Activated CD8-positive, alpha-beta memory T cell treated with anti-CD3 and anti-CD28 coated beads for 36 hours (primary cell): ENCODE results near the gene RNGTT. TPM values are rescaled to one million over a fixed set of nuclear protein-coding genes. Genes with fewer than 3 reads are reported as not detected.

Experiments used
- CTCF ChIA-PET: fragments of 350-600 bp; sonication (Branson Sonifier 250); formaldehyde crosslinking; loops from one replicate; lab custom pipeline; 2021; ENCODE audit warnings: antibody characterized with exemption; lab: Charles Lee
- POLR2A ChIA-PET: fragments of 350-600 bp; sonication (Branson Sonifier 250); formaldehyde crosslinking; loops from one replicate; lab custom pipeline; 2021; ENCODE audit warnings: antibody characterized with exemption; lab: Charles Lee
- total RNA-seq, 2 experiments: library from RNA; stranded (reverse); gene quantifications; one replicate each; pipeline ENCODE4 v1.2.3, GENCODE V29; 2021

RNGTT gene
- total RNA-seq, 2 experiments from 2014 or later: 20.4 to 22.1 TPM

DNA sequence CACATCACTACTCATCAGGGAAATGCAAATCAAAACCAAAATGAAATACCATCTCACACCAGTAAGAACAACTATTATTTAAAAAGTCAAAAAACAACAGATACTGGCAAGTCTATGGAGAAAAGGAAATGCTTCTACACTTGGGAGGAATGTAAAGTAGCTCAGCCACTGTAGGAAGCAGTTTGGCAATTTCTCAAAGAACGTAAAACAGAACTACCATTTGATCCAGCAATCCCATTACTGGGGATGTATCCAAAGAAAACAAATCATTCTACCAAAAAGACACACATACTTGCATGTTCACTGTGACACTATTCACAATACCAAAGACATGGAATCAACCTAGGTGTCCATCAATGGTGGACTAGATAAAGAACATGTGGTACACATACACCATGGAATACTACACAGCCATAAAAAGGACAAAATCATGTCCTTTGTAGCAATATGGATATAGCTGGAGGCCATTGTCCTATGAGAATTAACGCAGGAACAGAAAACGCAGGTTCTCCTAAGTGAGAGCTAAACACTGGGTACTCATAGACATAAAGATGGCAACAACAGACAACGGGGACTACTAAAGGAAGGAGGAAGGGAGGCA is 260.4 kb downstream of the RNGTT start:
- ChIA-PET CTCF (no interaction called here), POLR2A (no interaction called here)

- CTCF ChIA-PET: no interaction called here
- POLR2A ChIA-PET: no interaction called here
These were observed 264.8 kb downstream of the RNGTT start for GRCh38 chr6:88698661-88699060.

- POLR2A ChIA-PET: no interaction called here
- CTCF ChIA-PET: no interaction called here
These were observed 267.5 kb downstream of the RNGTT start for GRCh38 chr6:88695937-88696336.

DNA sequence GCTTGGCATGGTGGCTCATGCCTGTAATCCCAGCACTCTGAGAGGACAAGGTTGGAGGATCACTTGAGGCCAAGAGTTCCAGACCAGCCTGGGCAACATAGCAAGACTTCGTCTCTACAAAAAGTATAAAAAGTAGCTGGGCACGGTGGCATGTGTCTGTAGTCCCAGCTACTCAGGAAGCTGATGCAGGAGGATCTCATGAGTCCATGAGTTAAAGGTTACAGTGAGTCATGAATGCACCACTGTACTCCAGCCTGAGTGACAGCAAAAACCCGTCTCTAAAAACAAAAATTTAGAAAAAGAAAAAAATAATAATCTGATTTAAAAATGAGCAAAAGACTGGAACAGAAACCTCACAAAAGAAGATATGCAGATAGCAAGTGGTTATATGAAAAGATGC is 279.7 kb downstream of the RNGTT start:
- POLR2A ChIA-PET: no interaction called here
- CTCF ChIA-PET: no interaction called here

- CTCF ChIA-PET: no interaction called here
- POLR2A ChIA-PET: no interaction called here
These were observed 282.8 kb downstream of the RNGTT start for GRCh38 chr6:88680654-88681053.

- ChIA-PET CTCF (no interaction called here), POLR2A (no interaction called here)
These were observed 283.6 kb downstream of the RNGTT start for GRCh38 chr6:88679841-88680240.

- ChIA-PET CTCF (no interaction called here), POLR2A (no interaction called here)
These were observed 286.1 kb downstream of the RNGTT start for GRCh38 chr6:88677356-88677755.

GRCh38 chr6:88671624-88672023 is 291.8 kb downstream of the RNGTT start:
- POLR2A ChIA-PET: no interaction called here
- CTCF ChIA-PET: no interaction called here

- ChIA-PET CTCF (no interaction called here), POLR2A (no interaction called here)
These were observed 293.0 kb downstream of the RNGTT start for GRCh38 chr6:88670369-88670768.

DNA sequence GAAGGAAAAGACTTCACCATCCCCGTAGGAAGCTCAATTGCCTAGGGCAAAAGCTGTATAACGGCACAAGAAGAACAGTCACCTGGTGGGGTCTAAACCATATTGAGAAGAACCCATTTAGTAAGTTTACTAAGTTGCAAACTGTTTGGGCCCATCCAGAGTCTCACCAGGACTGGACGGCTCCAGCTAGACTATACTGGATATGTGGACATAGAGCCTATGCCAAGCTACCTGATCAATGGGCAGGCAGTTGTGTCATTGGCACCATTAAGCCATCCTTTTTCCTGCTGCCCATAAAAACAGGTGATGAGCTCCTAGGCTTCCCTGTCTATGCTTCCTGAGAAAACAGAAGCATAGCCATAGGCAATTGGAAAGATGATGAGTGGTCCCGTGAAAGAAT is 293.9 kb downstream of the RNGTT start:
- ChIA-PET POLR2A (no interaction called here), CTCF (no interaction called here)

GRCh38 chr6:88666901-88667300 is 296.5 kb downstream of the RNGTT start:
- POLR2A ChIA-PET: no interaction called here

DNA sequence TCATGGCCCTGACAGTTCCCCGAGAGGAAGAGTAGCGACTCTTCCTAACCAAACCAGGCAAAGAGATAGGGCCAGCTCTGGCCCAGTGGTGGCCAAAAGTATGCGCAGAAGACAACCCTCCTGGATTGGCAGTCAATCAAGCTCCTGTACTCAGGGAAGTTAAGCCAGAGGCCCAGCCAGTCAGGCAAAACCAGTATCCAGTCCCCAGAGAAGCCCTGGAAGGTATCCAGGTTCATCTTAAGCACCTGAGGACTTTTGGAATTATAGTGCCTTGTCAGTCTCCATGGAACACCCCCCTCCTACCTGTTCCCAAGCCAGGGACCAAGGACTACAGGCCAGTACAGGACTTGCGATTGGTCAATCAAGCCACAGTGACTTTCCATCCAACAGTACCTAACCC is 298.3 kb downstream of the RNGTT start:
- POLR2A ChIA-PET: no interaction called here
- CTCF ChIA-PET: no interaction called here

More at GRCh38 chr6:88666901-88667300, 296.5 kb downstream of the RNGTT start:
- CTCF ChIA-PET: no interaction called here

GRCh38 chr6:88663801-88664200 is 299.6 kb downstream of the RNGTT start:
- POLR2A ChIA-PET: no interaction called here
- CTCF ChIA-PET: no interaction called here

GRCh38 chr6:88662653-88663174 is 300.7 kb downstream of the RNGTT start:
- CTCF ChIA-PET: no interaction called here
- POLR2A ChIA-PET: no interaction called here

- POLR2A ChIA-PET: no interaction called here
These were observed 301.2 kb downstream of the RNGTT start for GRCh38 chr6:88662163-88662580.

DNA sequence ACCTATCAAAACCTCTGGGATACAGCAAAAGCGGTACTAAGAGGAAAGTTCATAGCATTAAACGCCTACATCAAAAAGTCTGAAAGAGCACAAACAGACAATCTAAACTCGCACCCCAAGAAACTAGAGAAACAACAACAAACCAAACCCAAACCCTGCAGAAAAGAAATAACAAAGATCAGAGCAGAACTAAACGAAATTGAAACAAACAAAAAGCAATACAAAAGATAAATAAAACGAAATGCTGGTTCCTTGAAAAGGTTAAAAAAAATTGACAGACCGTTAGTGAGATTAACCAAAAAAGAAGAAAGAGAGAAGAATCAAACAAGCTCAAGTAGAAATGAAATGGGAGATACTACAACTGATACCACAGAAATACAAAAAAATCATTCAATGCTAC is 302.3 kb downstream of the RNGTT start:
- POLR2A ChIA-PET: no interaction called here
- CTCF ChIA-PET: no interaction called here

More at GRCh38 chr6:88662163-88662580, 301.2 kb downstream of the RNGTT start:
- CTCF ChIA-PET: no interaction called here

GRCh38 chr6:88655586-88655985 is 307.8 kb downstream of the RNGTT start:
- CTCF ChIA-PET: no interaction called here

GRCh38 chr6:88653936-88654335 is 309.5 kb downstream of the RNGTT start:
- ChIA-PET CTCF (no interaction called here), POLR2A (no interaction called here)

More at GRCh38 chr6:88655586-88655985, 307.8 kb downstream of the RNGTT start:
- POLR2A ChIA-PET: no interaction called here

DNA sequence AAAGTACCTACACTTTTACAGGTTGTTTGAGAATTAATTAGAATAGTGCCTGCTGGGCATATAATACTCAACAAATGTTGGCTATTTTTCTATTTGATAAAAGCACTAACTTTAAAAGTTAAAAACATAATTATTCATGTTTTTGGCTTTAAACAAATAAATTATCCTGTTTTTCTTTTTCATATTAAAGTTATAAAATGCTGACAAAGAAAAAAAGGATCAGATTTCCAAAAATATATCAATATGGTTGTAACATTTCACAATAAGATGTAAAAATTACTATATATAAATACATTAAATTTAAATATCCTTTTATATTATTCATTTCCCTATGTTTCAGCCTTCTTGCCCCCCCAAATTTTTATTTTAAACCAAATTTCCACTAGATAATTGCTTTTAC is 312.0 kb downstream of the RNGTT start:
- POLR2A ChIA-PET: no interaction called here
- CTCF ChIA-PET: no interaction called here

DNA sequence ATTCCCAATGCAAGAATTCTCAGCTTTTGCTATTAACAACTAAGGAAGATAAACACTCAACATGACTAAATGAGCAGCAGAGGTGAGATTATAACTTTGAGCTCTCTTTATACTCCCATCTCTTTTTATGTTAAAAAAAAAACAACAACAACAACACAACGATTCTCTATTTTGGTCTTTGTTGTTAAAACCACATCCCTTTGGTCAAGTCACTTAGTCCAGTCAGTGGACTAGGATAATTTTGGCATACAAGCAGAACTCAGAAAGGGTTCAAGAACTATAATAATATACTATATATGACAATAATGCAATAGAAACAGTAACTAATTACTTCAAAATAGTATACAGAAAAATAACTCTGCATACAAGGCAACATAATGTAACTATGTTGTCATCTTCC is 312.4 kb downstream of the RNGTT start:
- ChIA-PET CTCF (no interaction called here), POLR2A (no interaction called here)

- POLR2A ChIA-PET: no interaction called here
- CTCF ChIA-PET: no interaction called here
These were observed 313.3 kb downstream of the RNGTT start for GRCh38 chr6:88650029-88650619.
